Measurements from ENCODE around the gene RTCA.
"Not testable (repeated sequence)": the region's sequence is repeated elsewhere in the genome, so short reads cannot be mapped to it uniquely, and the experiment has no call there.

DNA sequence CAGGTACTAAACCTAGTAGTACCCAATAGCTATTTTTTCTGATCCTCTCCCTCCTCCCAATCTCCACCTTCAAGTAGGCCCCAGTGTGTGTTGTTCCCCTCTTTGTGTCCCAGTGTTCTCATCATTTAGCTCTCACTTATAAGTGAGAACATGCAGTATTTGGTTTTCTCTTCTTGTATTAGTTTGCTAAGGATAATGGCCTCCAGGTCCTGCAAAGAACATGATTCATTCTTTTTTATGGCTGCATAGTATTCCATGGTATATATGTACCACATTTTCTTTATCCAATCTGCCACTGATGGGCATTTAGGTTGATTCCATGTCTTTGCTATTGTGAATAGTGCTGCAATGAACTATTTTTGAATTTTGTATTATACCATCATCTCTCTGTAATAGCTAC, 31.0 kb downstream of the RTCA start:
- TF ChIP-seq, protein P1, sequence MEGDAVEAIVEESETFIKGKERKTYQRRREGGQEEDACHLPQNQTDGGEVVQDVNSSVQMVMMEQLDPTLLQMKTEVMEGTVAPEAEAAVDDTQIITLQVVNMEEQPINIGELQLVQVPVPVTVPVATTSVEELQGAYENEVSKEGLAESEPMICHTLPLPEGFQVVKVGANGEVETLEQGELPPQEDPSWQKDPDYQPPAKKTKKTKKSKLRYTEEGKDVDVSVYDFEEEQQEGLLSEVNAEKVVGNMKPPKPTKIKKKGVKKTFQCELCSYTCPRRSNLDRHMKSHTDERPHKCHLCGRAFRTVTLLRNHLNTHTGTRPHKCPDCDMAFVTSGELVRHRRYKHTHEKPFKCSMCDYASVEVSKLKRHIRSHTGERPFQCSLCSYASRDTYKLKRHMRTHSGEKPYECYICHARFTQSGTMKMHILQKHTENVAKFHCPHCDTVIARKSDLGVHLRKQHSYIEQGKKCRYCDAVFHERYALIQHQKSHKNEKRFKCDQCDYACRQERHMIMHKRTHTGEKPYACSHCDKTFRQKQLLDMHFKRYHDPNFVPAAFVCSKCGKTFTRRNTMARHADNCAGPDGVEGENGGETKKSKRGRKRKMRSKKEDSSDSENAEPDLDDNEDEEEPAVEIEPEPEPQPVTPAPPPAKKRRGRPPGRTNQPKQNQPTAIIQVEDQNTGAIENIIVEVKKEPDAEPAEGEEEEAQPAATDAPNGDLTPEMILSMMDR (IDR thresholded peaks at IDR 0.05; ENCODE audit: low read depth, low read length, missing input control), result not testable (repeated sequence)
- not testable (repeated sequence) for TF ChIP-seq HNF4A (conservative IDR thresholded peaks at IDR 0.05); SP1 (IDR thresholded peaks at IDR 0.05); RAD21 (IDR thresholded peaks at IDR 0.05); YY1 (IDR thresholded peaks at IDR 0.05)
- TF ChIP-seq, protein P2, sequence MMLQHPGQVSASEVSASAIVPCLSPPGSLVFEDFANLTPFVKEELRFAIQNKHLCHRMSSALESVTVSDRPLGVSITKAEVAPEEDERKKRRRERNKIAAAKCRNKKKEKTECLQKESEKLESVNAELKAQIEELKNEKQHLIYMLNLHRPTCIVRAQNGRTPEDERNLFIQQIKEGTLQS (IDR thresholded peaks at IDR 0.05), result not testable (repeated sequence)
